ENCODE measurements around the gene TNP2.

The TNP2 gene

DNA sequence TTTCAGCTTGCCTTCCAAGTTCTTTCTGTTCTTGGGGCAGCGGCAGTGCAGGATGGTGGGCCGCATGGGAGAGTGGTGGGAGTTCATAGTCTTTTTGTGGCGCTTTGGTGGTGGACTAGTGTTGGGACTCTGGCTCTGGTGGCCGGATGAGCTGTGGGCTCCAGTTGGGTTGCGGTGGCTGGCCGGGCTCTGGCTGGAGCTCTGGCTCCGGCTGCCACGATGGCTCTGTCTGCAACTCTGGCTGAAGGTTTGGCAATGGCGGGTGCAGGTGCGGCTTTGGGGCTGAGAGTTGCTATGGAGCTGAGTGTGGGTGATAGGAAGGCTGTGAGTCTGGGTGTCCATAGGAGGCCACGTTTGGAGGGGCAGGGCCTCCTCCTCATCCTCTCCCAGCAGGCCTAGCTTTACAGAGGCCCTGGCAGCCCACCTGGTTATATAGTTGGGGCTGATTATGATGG lies at the start of gene TNP2:
TNP2 (minus strand) TSS at position 405 of the 455 bp plus-strand sequence; CDS start at position 342, 63 bp downstream.
- no peak for DNase-seq (ENCODE audit: low spot score)

DNA sequence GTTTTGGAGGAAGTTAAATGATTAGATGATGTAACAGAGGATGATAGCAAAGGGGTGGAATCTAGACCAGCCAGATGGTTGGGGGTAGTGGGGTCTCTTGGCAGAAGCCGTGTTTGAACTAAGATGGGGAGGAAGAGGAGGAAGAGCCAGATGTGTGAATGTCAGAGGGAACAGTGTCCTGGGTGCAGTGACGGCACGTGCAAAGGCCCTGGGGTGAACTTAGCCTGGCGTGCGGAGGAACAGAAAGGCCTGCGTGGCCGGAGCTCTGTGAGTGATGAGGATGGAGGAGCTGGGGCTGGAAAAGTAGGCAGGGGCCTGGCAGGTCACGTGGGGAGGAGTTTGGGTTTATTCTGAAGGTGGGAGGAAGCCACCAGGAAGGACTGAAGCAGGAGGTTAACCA lies 49.7 kb upstream of the TNP2 start:
- DNase-seq (ENCODE audit: low spot score), result no peak

DNA sequence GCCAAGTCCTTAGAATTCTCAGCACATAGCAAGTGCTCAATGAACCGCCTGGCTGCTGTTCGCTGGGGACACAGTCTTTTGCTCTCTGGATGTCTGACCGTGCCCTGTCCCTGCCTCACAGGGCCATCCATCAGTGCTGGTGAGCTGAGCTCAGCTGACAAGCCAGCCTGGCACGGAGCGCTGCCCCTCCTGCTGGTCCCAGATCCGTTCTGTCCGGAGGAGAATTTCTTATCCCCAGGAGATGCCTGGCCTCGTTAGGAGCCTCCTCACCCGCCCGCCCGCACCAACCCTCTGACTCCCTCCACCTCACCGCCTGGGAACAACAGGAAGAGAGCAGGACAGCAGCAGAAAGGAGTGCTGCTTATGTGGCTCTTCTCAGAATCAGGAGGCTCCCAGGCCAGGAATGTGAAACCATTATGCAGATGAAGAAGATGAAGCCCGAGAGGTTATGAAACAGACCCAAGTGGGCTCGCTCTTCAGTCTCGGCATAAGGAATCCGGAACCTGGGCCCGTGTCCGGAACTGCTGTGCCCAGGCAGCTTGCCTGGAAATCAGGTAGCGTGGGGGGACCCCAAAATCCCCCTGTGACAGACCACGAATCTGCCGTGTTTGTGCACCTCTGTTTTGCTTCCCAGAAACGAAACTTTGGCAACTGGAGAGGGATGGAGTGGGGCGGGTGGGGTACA lies 47.3 kb upstream of the TNP2 start:
- DNase-seq (ENCODE audit: low spot score), result peak; percentile 59

DNA sequence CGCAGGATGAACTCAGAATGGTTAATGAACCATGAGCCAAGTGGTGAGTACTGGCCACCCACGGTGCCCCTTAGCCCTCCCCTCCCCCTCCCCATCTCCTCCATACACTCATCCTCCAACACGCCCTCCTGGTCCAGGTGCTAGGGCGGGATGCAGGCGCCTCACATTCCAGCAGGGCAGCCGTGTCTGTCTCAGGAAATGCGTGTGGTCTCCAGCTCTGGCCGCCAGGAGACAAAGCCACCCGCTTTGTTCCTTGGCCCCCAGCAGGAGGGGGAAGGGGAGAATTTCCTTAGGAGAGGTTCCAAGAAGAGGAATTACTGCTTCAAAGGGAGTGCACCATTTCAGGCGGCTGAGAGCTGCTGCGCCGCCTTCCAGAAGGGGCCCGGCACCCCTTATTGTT lies 46.4 kb upstream of the TNP2 start:
- DNase-seq (ENCODE audit: low spot score), result peak; percentile 92

DNA sequence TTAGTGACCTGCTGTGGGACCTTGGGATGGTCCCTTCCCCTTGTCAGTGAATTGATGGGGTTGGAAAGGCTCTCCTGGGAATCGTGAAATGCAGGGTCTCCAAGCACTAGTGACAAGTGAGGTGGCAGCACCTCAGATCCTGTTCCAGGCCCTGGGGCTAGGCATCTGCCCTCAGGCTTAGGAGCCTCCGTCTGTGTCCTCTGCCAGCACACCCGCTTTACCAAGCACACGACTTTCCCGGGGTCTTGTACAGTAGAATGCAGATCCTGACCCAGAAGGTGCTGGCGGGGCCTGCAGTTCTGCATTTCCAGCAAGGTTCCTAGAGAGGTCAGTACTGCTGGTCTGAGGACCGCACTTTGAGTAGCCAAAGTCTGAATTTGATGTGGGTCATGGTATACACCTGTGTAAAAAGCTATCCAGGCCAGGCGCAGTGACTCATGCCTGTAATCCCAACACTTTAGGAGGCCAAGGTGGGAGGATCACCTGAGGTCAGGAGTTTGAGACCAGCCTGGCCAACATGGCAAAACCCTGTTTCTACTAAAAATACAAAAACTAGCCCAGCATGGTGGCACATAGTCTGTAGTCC lies 45.3 kb upstream of the TNP2 start:
- DNase-seq (ENCODE audit: low spot score), result no peak

DNA sequence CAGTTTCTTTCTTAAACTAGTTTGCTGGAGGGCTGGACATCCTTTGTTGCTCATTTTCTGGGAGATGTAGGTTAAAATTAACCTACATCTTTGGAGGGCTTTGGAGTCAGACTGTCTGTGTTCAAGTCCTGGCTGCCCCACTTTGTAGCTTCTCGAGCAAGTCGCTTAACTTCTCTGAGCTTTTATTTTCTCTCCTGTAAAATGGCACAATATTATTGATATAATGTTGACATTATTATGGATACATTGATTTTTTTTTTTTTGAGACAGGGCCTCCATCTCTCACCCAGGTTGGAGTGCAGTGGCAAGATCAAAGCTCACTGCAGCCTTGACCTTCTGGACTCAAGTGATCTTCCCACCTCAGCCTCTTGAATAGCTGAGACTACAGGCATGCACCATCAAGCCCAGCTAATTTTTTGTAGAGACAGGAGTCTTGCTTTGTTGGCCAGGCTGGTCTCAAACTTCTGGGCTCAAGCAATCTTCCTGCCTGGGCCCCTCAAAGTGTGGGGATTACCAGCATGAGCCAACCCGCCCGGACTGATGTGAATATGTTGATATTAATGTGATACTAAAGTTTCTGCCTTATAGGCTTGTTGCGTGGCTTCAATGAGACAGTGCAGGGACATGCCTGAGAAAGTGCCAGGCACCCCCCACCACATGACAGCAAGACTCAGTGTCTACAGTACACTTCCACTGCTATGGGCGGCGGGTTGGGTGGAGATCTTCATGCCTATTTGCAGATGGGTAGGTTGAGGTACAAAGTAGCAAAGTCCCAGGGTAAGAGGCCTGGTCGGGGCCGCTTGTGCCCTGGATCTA lies 44.6 kb upstream of the TNP2 start:
- no peak for DNase-seq (ENCODE audit: low spot score)

DNA sequence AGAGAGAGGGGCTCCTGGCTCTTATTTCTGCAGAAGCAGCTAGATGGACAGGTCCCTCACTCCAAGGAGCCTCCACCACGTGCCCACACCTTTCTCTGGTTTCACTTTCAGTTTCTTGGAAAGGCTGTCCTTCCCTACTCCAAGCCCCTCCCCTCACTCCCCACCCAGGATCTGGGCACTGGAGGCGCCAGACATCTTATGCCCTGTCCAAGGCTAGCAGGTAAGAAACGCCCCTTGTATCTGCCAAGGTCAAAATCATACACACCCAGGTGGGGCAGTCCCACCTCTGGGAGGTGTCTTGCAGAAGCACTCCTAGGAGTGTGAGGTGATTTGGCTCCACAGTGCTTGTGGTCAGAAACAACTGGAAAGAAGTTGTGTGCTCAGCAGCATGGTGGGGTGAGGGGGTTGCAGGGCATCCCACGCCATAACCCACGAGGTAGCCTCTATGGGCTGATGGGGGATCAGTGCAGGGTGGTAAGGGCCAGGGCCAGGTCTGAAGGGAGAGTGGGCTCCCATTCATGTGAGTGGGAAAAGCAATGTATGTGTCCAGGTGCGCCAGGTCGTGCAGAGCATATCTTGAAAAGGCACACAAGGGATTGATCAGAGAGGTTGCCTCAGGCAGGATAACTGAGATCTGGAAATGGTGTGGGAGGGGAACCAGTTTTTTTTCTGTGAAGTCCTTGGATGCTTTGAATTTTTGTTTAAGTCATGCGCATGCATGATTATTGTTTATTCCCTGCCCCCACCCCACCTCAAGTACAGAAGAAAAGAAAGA lies 43.8 kb upstream of the TNP2 start:
- peak; percentile 58 for DNase-seq (ENCODE audit: low spot score)

DNA sequence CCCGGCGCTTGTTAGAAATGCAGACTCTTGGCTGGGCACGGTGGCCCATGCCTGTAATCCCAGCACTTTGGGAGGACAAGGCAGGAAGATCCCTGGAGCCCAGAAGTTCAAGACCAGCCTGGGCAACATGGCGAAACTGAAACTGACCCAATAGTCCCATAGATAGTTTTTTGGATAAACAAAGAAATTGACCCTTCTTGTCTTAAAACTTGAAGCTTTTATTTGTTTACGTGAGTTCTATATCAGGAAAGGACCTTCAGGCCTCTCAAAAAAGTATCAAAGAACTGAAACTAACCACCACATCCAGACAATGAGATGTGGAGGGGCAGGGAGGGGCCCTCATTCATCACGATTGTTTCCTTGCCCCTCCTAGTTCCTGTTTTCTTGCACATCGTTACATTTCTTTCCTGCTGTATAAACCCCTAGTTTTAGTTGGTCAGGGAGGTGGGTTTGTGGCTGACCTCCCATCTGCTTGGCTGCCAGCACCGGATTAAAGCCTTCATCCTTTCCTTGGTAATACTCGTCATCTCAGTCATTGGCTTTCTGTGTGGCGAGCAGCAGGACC lies 42.0 kb upstream of the TNP2 start:
- DNase-seq (ENCODE audit: low spot score), result no peak

DNA sequence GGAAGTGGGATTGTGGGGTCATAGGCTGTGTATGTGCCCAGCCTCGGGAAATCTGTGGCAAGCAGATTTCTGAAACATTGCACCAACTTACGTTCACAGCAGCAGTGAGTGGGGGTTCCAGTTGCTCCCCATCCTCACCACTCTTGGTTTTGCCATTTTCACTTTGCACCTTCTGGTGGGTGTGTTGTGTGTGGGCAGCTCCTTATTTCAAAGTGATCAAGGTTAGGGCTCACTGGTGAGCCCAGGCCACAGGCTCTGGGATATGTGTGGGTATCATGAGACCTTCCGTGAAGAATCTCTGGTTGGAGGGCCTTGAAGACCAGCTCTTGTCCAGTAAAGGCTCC lies 41.5 kb upstream of the TNP2 start:
- DNase-seq (ENCODE audit: low spot score), result no peak

DNA sequence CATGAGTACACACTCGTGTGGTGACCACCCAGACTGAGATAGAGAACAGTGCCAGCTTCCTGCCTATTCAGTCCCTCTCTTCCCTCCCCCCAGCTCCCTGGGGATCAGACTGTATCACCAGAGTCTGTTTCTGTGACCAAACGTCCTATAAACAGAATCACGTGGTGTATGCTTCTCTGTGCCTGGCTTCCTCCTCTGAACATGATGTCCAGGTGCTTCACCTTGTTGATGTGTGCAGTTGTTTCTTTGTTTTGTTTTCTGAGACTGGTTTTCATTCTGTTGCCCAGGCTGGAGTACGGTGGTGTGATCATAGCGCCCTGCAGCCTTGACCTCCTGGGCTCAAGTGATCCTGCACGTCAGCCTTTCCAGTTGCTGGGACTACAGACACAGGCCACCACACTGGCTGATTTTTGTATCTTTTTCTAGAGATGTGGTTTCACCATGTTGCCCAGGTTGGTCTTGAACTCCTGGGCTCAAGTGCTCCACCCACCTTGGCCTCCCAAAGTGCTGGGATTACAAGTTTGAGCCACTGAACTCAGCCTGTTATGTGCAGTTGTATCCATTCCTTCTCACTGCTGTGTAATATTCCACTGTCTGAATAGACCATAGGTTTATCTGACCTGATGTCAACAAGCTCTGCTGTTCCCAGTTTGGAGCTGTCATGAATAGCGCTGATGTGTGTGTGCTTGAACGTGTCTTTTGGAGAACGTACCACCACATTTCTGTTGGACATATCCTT lies 40.9 kb upstream of the TNP2 start:
- DNase-seq (ENCODE audit: low spot score), result no peak

DNA sequence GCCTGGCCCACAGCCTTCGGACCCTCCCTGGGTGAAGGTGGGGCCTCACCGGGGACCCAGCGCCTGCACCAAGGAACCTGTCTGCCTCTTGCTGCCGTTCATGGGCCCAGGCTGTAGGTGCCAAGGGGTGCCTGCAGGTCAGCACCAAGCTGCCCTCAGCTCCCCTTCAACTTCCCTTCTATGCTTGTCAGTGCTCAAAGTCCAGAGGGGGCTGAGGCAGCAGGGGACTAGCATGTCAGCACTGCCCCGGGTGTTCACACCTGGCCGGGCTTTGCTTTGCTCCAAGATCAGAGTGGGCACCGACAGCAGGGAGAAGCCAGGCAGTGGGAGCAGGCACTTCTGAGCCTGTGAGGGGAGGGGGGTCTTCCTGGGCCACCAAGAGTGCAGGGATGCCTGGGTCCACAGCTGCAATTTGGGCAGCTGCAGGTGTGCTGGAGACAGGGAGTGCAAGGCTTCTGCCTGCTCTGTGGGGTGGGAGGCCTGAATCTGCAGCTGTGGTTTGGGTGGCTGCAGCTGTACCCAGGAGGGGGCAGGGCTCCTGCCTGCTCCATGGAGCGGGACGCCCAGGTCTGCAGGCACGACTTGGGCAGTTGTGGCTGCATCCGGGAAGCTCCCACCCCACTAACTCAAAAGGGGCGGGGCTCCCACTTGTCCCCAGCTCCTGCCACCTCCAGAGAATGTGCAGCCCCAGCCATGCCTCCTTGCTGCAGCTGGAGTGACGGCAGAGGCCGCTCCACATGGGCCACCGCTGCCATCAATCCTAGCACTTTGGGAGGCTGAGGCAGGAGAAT lies 39.6 kb upstream of the TNP2 start:
- DNase-seq (ENCODE audit: low spot score), result no peak

DNA sequence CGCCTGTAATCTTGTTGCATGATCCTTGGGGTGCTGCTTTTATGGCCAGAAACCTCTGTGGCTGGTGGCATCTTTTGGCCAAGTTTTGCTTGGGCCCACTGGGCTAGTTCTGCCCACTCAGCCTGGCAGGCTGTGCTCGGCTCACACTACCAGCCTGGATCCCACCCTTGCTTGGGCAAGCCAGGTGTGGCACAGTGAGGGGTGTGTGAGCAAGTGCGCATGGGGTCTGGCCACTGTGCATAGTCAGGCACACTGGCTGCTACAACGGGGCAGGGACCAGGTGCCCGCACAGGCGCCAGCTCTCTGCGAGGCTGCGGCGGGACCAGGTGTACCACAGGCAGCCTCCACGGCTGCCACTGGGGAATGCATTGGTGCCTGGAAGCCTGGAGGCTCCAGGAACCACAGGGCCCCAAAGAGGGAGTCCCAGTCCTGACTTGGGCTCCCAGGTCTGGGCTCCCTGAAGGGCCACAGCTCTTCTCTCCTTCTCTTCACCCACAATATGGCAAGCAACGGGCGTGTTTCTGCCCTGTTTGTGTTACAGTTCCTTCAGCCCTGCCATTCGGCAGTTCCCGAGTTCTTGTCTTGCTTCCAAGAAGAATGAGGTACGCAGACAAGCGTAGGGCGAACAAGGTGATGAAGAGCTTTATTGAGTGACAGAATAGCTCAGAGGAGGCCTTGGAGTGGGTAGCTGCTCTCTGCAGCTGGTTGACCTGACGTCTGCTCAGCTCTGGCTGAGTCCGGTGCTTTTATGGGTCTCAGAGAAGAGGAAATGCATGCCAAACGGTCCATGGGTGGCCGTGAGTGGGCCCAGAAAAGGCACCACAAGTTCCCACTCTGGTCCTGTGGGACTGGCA lies 38.7 kb upstream of the TNP2 start:
- no peak for DNase-seq (ENCODE audit: low spot score)

DNA sequence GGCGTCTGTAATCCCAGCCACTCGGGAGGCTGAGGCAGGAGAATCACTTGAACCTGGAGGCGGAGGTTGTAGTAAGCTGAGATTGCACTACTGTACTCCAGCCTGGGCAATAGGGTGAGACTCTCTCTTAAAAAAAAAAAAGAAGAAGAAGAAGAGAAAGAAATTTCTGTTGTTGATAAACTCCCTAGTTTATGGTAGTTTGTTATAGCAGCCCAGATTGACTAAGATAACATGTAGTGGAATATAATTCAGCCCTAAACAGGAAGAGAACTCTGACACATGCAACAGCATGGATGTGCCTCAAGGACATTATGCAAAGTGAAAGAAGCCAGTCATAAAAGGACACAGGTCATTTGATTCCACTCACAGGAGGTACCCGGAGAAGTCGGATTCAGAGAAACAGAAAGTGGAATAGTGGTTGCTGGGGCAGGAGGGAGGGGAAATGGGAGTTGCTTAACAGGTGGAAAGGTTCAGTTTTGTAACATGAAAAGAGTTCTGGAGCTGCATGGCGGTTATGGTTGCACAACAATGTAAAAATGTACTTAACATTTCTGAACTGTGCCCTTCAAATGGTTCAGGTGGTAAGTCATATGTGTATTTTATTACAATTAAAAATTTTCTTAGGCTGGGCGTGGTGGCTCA lies 38.0 kb upstream of the TNP2 start:
- DNase-seq (ENCODE audit: low spot score), result no peak

DNA sequence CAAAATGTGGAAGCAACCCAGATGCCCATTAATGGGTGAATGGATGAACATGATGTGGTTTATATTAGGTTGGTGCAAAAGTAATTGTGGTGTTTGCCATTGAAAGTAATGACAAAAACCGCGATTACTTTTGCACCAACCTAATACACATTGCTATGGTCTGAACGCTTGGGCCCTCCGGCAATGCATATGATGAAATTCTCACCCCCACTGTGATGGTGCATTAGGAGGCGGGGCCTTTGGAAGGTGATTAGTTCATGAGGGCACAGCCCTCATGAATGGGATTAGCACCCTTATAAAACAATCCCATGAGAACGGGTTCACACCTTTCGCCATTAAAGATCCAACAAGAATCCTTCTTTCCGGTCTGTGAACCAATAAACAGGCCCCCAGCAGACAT lies 37.3 kb upstream of the TNP2 start:
- DNase-seq (ENCODE audit: low spot score), result no peak

DNA sequence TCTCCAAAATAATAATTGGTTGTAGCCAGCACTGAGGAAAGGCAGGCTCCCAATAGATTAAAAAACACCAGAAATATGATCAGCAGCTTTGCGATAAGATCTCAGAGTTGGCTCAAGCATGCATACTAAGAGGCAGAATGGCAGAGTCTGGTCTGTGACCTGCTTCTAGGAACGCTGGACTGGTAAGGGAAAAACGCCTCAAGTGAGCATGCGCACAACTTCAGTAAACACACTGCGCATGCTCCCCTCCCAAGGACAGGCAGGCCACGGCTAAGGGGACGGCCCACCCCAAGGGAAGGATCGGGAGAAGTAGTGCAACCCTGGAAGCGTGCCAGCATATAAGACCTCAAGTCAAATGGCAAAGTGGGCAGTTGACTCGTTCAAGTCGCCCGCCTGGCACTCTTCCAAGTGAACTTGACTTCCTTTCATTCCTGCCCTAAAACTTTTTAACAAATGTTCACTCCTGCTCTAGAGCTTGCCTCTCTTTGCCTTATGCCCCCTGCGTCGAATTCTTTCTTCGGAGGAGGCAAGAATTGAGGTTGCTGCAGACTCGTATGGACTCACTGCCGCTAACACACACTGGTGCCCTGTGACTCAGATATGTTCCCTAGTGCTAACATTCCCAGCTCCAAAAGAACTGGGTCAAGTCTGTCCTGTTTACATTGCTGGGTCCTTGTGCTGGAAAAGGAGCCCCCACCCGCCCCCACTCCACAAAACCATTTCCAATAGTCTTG lies 34.4 kb upstream of the TNP2 start:
- DNase-seq (ENCODE audit: low spot score), result no peak

DNA sequence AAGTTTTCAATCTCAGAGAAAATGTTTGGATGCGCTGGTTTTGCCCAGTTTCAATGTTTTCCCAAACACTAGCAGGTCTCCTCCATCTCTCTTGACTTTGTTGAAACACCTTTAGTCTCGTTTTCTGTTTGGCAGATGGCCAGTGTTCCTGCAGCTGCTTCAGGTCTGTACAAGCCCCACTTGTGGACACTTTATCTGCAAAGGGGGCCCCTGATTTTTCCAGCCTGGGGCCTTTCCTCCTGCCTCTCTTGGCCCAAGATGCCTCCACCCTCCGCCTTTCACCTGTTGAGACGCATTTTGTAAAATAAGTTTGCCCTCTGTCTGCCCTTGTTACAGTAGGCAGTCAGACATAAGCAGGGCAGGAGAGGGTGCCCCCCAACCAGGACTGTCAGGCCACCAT lies 33.9 kb upstream of the TNP2 start:
- DNase-seq (ENCODE audit: low spot score), result no peak

DNA sequence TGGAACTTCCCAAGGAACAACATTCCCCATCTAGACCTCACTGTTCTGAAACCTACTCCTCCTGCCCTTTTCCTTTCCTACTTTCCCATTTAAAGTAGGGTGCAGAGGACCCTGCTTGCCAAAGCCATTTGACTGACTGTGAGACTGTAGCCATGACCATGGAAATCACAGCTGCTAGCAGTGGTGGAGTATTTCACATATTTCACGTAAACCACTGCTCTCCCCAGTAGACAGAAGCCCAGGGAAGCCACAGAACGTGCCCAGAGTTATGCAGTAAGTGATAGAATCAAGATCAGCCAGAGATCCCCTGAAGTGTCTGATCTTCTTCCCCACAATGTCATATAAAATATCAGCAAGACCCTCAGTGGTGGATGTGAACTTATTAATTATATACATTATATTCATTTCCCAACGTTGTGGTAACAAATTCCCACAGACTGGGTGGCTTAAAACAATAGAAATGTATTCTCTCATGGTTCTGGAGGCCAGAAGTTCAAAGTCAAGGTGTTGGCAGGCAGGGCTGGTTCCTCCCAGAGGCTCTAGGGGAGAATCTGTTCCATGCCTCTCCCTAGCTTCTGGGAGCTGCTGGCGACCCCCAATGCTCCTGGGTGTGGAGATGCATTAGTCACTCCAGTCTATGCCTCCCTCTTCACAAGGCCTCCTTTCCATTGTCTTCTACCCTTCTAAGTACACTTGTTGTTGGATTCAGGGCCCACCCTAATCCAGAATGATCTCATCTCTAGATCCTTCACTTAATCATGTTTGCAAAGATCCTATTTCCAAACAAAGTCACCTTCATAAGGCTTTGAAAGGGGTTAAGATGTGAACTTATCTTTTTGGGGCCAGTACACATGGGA lies 32.7 kb upstream of the TNP2 start:
- no peak for DNase-seq (ENCODE audit: low spot score)

DNA sequence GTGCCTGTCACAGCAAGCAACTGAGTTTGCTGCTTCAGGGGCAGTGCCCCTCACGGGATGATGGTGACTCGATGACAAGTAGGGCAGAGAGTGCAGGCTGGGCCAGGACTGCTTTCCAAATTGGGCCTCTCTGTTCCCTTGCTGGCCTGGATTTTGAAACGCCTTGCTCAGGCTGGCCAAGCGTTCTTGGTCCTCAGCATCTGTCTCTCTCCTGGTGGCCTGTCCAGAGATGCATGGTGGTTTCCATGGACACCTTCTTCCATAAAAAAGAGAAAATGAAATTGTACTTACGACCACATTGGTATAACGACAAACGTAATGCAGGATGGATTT lies 31.4 kb upstream of the TNP2 start:
- DNase-seq (ENCODE audit: low spot score), result no peak

Data from iPS-NIHi11 (cell line).